Liver (tissue), 9 donors: ENCODE results near the gene TMC1. TPM values are rescaled to one million over a fixed set of nuclear protein-coding genes. Genes with fewer than 3 reads are reported as not detected.
"Not testable (repeated sequence)": the region's sequence is repeated elsewhere in the genome, so short reads cannot be mapped to it uniquely, and the experiment has no call there.

Experiments used
- DNase-seq: peaks from one replicate; pipeline ENCODE4 v3.0.0-alpha.2; 2017; ENCODE audit warnings: low spot score
- H3K27ac ChIP-seq, 2 donors: one replicate each; pipeline ENCODE4 v1.7.0; 2013; ENCODE audit warnings: inconsistent platforms in 2 of 2, low read length in 2 of 2, control low read depth in 1 of 2, low read depth in 1 of 2, mild to moderate bottlenecking in 1 of 2
- H3K27me3 ChIP-seq, 4 donors: one replicate each; pipeline versions ENCODE4 v1.6.1 to v1.7.0; 2013; ENCODE audit warnings: low read length in 3 of 4, inconsistent platforms in 1 of 4, mild to moderate bottlenecking in 1 of 4, moderate library complexity in 1 of 4; ENCODE audit not compliant: control insufficient read depth in 4 of 4, insufficient read depth in 4 of 4
- H3K36me3 ChIP-seq, 4 donors: one replicate each; pipeline versions ENCODE4 v1.6.1 to v1.7.0; 2013; ENCODE audit warnings: low read length in 3 of 4, mild to moderate bottlenecking in 3 of 4, low read depth in 1 of 4, moderate library complexity in 1 of 4; ENCODE audit not compliant: control insufficient read depth in 4 of 4, insufficient read depth in 3 of 4
- H3K4me1 ChIP-seq, 4 donors: one replicate each; pipeline versions ENCODE4 v1.6.1 to v1.7.0; 2013; ENCODE audit warnings: low read length in 3 of 4, mild to moderate bottlenecking in 3 of 4, moderate library complexity in 1 of 4; ENCODE audit not compliant: control insufficient read depth in 4 of 4, insufficient read depth in 4 of 4
- H3K4me3 ChIP-seq, 3 donors: one replicate each; pipeline versions ENCODE4 v1.6.1 to v1.7.0; 2013; ENCODE audit warnings: low read length in 3 of 3, control low read depth in 1 of 3, low read depth in 1 of 3, mild to moderate bottlenecking in 1 of 3
- H3K9ac ChIP-seq, 2 donors: one replicate each; pipeline ENCODE4 v1.7.0; 2013; ENCODE audit warnings: low read length in 2 of 2, mild to moderate bottlenecking in 2 of 2, moderate library complexity in 2 of 2, control low read depth in 1 of 2, low read depth in 1 of 2
- H3K9me3 ChIP-seq, 4 donors: one replicate each; pipeline versions ENCODE4 v1.6.1 to v1.7.0; 2013; ENCODE audit warnings: low read length in 3 of 4; ENCODE audit not compliant: control insufficient read depth in 4 of 4
- CTCF ChIP-seq: fragments of 150-350 bp; IDR thresholded peaks from 2 replicates; pipeline ENCODE4 v1.5.1; 2017; ENCODE audit warnings: improper control_type of control experiment, low read depth, low read length; ENCODE audit not compliant: missing input control
- EGR1 ChIP-seq, 2 donors: IDR thresholded peaks; 2 replicates each; pipeline ENCODE4 v1.6.1; 2016 to 2018; ENCODE audit warnings: antibody characterized with exemption in 2 of 2, low read depth in 2 of 2
- FOXA1 ChIP-seq: IDR thresholded peaks from 2 replicates; pipeline ENCODE4 v1.6.1; 2016; ENCODE audit warnings: antibody characterized with exemption
- GABPA ChIP-seq, 2 donors: IDR thresholded peaks in 1 of 2; conservative IDR thresholded peaks in 1 of 2; 2 replicates each; pipeline ENCODE4 v1.6.1; 2016; ENCODE audit warnings: antibody characterized with exemption in 2 of 2, mild to moderate bottlenecking in 1 of 2, moderate library complexity in 1 of 2
- NR2F2 ChIP-seq: IDR thresholded peaks from 2 replicates; pipeline ENCODE4 v1.6.1; 2016; ENCODE audit warnings: antibody characterized with exemption
- RXRA ChIP-seq, 2 donors: IDR thresholded peaks; 2 replicates each; pipeline ENCODE4 v1.6.1; 2017 to 2018; ENCODE audit warnings: antibody characterized with exemption in 2 of 2, mild to moderate bottlenecking in 1 of 2
- ZBTB33 ChIP-seq: IDR thresholded peaks from 2 replicates; pipeline ENCODE4 v1.6.1; 2016; ENCODE audit warnings: antibody characterized with exemption
- WGBS: extraction: QIAGEN DNeasy Blood & Tissue Kit; methylation state at CpG from one replicate; pipeline ENCODE4 v1.1.7; 2013; 5-methylcytosine and 5-hydroxymethylcytosine counted together
- polyA plus RNA-seq, 2 donors: library from polyadenylated mRNA; stranded (reverse) in 1 of 2; unstranded in 1 of 2; fragments of 200-250 nt in 1 of 2; fragments of >200 nt in 1 of 2; fragmentation: Nextera tagmentation in 1 of 2; extraction: Ambion mirVana in 1 of 2; gene quantifications; one replicate each; pipeline versions ENCODE4 v1.2.1 to v1.2.3, GENCODE V29; 2013 to 2015
- total RNA-seq, 2 donors: library from RNA; depleted of rRNA; stranded (reverse); fragments of >200 nt; gene quantifications; one replicate each; pipeline ENCODE4 v1.2.3, GENCODE V29; 2014
- TF ChIP-seq, protein P1 (sequence below): IDR thresholded peaks from 2 replicates; pipeline ENCODE4 v1.6.1; 2016; ENCODE audit warnings: antibody characterized with exemption
- TF ChIP-seq, protein P2 (sequence below): IDR thresholded peaks from 2 replicates; pipeline ENCODE4 v1.6.1; 2016; ENCODE audit warnings: antibody characterized with exemption, mild to moderate bottlenecking
- TF ChIP-seq, protein P3 (sequence below): IDR thresholded peaks from 2 replicates; pipeline ENCODE4 v1.6.1; 2016; ENCODE audit warnings: antibody characterized with exemption
- donor health status: healthy.
- donor health status: healthy.
- donor health status: healthy.
- donor health status: healthy.
- donor health status: healthy.

TMC1 gene
- not detected for total RNA-seq
- under 1 TPM in 1 of 2 donors, not detected in 1; 0.09 TPM for polyA plus RNA-seq

DNA sequence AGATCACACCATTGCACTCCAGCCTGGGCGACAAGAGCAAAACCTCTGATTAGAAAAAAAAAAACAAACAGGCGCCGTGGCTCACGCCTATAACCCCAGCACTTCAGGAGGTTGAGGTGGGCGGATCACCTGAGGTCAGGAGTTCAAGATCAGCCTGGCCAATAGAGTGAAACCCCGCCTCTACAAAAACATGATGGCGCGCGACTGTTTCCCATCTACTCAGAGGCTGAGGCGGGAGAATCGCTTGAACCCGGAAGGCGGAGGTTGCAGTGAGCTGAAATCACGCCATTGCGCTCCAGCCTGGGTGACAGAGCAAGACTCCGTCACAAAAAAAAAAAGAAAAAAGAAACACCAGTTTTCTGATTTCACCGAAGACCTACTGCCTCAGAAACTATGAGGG lies at the start of gene TMC1:
Gene TMC1 (plus strand): TSS at position 193 of the 400 bp plus-strand sequence. CDS start 127,041 bp downstream, outside the sequence.
- 98% methylated on average over 17 of the region's 17 CpGs for WGBS
- DNase-seq, H3K27me3 ChIP-seq, H3K4me3 ChIP-seq, H3K4me1 ChIP-seq, H3K27ac ChIP-seq, H3K9ac ChIP-seq, H3K36me3 ChIP-seq, H3K9me3 ChIP-seq: not testable (repeated sequence)

DNA sequence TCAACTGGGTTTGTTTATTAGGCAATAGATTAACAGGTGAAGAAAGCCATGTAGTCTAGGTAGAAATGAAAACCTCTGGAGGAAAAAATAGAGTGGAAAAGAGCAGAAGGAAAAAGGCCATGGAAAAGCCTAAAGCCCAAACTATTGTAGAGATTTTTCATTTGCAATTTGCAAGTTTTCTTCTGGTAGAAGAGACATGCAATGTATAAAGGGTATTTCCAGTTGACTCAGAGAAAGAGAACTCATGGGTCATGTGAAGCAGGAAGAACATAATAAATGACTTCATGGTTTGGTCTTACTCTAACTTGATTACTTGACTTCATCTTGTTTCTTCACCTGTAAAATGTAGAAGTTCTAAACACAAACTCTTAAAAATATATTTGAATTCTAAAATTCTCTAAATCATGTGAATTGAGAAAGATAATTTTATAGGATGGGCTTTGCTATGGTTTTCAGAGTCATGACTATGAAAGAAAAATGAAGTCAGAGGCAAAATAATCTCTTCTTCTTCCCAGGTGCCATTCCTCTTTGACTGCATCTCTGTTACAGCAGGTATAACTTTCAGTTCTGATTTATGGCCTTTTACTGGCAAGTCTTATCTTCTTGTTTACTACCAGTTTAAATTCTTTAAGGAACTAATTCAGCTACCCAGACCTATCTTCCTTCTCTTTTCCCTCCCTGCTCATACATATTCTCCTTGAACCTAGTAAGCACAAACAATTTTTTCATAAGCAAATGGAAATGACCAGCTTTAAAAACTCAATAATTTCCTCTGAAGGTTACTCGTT lies 47.7 kb upstream of the TMC1 start:
- 73% methylated on average over 1 of the region's 1 CpG for WGBS
- Histone ChIP-seq H3K4me3 (no peak overlapping the region), H3K36me3 (no peaks in the 10 kb centered on the region), H3K9ac (no peak overlapping the region), H3K4me1 (peaks cover 0 to 3% (median 0%) of the 10 kb centered on the region in 4 donors), H3K9me3 (no peaks in the 10 kb centered on the region), H3K27ac (no peak overlapping the region), H3K27me3 (no peaks in the 10 kb centered on the region)
- TF ChIP-seq, protein P1, sequence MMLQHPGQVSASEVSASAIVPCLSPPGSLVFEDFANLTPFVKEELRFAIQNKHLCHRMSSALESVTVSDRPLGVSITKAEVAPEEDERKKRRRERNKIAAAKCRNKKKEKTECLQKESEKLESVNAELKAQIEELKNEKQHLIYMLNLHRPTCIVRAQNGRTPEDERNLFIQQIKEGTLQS = no peak
- TF ChIP-seq, protein P2, sequence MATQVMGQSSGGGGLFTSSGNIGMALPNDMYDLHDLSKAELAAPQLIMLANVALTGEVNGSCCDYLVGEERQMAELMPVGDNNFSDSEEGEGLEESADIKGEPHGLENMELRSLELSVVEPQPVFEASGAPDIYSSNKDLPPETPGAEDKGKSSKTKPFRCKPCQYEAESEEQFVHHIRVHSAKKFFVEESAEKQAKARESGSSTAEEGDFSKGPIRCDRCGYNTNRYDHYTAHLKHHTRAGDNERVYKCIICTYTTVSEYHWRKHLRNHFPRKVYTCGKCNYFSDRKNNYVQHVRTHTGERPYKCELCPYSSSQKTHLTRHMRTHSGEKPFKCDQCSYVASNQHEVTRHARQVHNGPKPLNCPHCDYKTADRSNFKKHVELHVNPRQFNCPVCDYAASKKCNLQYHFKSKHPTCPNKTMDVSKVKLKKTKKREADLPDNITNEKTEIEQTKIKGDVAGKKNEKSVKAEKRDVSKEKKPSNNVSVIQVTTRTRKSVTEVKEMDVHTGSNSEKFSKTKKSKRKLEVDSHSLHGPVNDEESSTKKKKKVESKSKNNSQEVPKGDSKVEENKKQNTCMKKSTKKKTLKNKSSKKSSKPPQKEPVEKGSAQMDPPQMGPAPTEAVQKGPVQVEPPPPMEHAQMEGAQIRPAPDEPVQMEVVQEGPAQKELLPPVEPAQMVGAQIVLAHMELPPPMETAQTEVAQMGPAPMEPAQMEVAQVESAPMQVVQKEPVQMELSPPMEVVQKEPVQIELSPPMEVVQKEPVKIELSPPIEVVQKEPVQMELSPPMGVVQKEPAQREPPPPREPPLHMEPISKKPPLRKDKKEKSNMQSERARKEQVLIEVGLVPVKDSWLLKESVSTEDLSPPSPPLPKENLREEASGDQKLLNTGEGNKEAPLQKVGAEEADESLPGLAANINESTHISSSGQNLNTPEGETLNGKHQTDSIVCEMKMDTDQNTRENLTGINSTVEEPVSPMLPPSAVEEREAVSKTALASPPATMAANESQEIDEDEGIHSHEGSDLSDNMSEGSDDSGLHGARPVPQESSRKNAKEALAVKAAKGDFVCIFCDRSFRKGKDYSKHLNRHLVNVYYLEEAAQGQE = no peak
- no peak for TF ChIP-seq ZBTB33
- no peak for TF ChIP-seq RXRA (IDR thresholded peaks at IDR 0.05)
- TF ChIP-seq, protein P3, sequence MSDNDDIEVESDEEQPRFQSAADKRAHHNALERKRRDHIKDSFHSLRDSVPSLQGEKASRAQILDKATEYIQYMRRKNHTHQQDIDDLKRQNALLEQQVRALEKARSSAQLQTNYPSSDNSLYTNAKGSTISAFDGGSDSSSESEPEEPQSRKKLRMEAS = no peak
- no peak for TF ChIP-seq NR2F2
- no peak for TF ChIP-seq EGR1 (IDR thresholded peaks at IDR 0.05; ENCODE audit: low read depth in 2 of 2)
- no peak for DNase-seq

GRCh38 chr9:72474676-72475075 lies 46.7 kb upstream of the TMC1 start:
- Histone ChIP-seq H3K27ac (no peak overlapping the region), H3K9ac (no peak overlapping the region), H3K4me1 (peaks cover 0 to 3% (median 0%) of the 10 kb centered on the region in 4 donors), H3K4me3 (no peak overlapping the region), H3K36me3 (no peaks in the 10 kb centered on the region), H3K27me3 (no peaks in the 10 kb centered on the region), H3K9me3 (no peaks in the 10 kb centered on the region)
- no peak for DNase-seq
- no peak for TF ChIP-seq CTCF
- TF ChIP-seq GABPA (IDR thresholded peaks at IDR 0.05 in 1 of 2, conservative IDR thresholded peaks at IDR 0.05 in 1 of 2) = no peak
- TF ChIP-seq NR2F2 = no peak
- no peak for TF ChIP-seq EGR1 (IDR thresholded peaks at IDR 0.05; ENCODE audit: low read depth in 2 of 2)
- TF ChIP-seq, protein P1 = no peak
- no peak for TF ChIP-seq FOXA1
- TF ChIP-seq, protein P2 = no peak
- 84% methylated on average over 2 of the region's 2 CpGs for WGBS
